Bone marrow (tissue), 2 donors: ENCODE measurements around the gene C1orf198.

Experiments
- DNase-seq, 2 donors: peaks; one replicate each; lab custom pipeline; 2025; lab: John Stamatoyannopoulos, UW

C1orf198 gene

GRCh38 chr1:230833511-230833910, 34.8 kb downstream of the C1orf198 start:
- DNase-seq, result no peak

GRCh38 chr1:230832476-230832875, 35.8 kb downstream of the C1orf198 start:
- DNase-seq, result no peak

- no peak for DNase-seq
These were observed 36.5 kb downstream of the C1orf198 start for GRCh38 chr1:230831771-230832170.

GRCh38 chr1:230828421-230828820, 39.9 kb downstream of the C1orf198 start:
- no peak for DNase-seq

- DNase-seq, result no peak
These were observed 40.5 kb downstream of the C1orf198 start for GRCh38 chr1:230827801-230828200.

- no peak for DNase-seq
These were observed 41.1 kb downstream of the C1orf198 start for GRCh38 chr1:230827081-230827681.

GRCh38 chr1:230826166-230826875, 42.0 kb downstream of the C1orf198 start:
- no peak for DNase-seq

GRCh38 chr1:230825761-230826160, 42.6 kb downstream of the C1orf198 start:
- no peak for DNase-seq

GRCh38 chr1:230824919-230825721, 43.2 kb downstream of the C1orf198 start:
- no peak for DNase-seq

- DNase-seq, result no peak
These were observed 43.8 kb downstream of the C1orf198 start for GRCh38 chr1:230824551-230824918.

GRCh38 chr1:230823931-230824381, 44.4 kb downstream of the C1orf198 start:
- no peak for DNase-seq

GRCh38 chr1:230823426-230823825, 44.9 kb downstream of the C1orf198 start:
- no peak for DNase-seq

GRCh38 chr1:230822092-230822581, 46.2 kb downstream of the C1orf198 start:
- DNase-seq, result no peak

GRCh38 chr1:230821346-230821745, 47.0 kb downstream of the C1orf198 start:
- DNase-seq, result no peak

- DNase-seq, result no peak
These were observed 47.8 kb downstream of the C1orf198 start for GRCh38 chr1:230820568-230820967.

- DNase-seq, result no peak
These were observed 48.3 kb downstream of the C1orf198 start for GRCh38 chr1:230819976-230820375.

- DNase-seq, result no peak
These were observed 49.4 kb downstream of the C1orf198 start for GRCh38 chr1:230818901-230819300.

- no peak for DNase-seq
These were observed 50.0 kb downstream of the C1orf198 start for GRCh38 chr1:230818367-230818766.

GRCh38 chr1:230816018-230816417, 52.3 kb downstream of the C1orf198 start:
- DNase-seq, result no peak

- DNase-seq, result no peak
These were observed 53.2 kb downstream of the C1orf198 start for GRCh38 chr1:230814949-230815692.

- DNase-seq, result no peak
These were observed 55.8 kb downstream of the C1orf198 start for GRCh38 chr1:230812568-230812967.
